Subcutaneous abdominal adipose tissue (tissue), 5 donors: ENCODE data around the gene SDCBP2.

Source experiments
- H3K27ac ChIP-seq: one replicate; pipeline ENCODE4 v1.7.0; 2013; ENCODE audit warnings: low read depth, mild to moderate bottlenecking, inconsistent platforms, low read length, moderate library complexity
- H3K27me3 ChIP-seq, 5 donors: one replicate each; pipeline ENCODE4 v1.7.0; 2013; ENCODE audit warnings: low read length in 5 of 5, inconsistent platforms in 1 of 5; ENCODE audit not compliant: control insufficient read depth in 5 of 5, insufficient read depth in 4 of 5
- H3K36me3 ChIP-seq, 5 donors: one replicate each; pipeline ENCODE4 v1.7.0; 2013; ENCODE audit warnings: low read length in 5 of 5; ENCODE audit not compliant: control insufficient read depth in 5 of 5, insufficient read depth in 5 of 5
- H3K4me1 ChIP-seq, 5 donors: one replicate each; pipeline ENCODE4 v1.7.0; 2013; ENCODE audit warnings: low read length in 5 of 5, mild to moderate bottlenecking in 3 of 5, moderate library complexity in 1 of 5; ENCODE audit not compliant: control insufficient read depth in 5 of 5, insufficient read depth in 5 of 5
- H3K4me3 ChIP-seq, 5 donors: one replicate each; pipeline ENCODE4 v1.7.0; 2013; ENCODE audit warnings: low read length in 5 of 5, low read depth in 1 of 5
- H3K9ac ChIP-seq, 5 donors: one replicate each; pipeline ENCODE4 v1.7.0; 2013; ENCODE audit warnings: low read length in 5 of 5, mild to moderate bottlenecking in 4 of 5, moderate library complexity in 3 of 5
- H3K9me3 ChIP-seq, 5 donors: one replicate each; pipeline ENCODE4 v1.7.0; 2013; ENCODE audit warnings: low read length in 5 of 5; ENCODE audit not compliant: control insufficient read depth in 5 of 5
- donor health status: healthy.
- donor health status: healthy.
- donor health status: healthy.
- donor health status: healthy.
- donor health status: healthy.

Gene SDCBP2

GRCh38 chr20:1373036-1373435 lies 44.1 kb upstream of the SDCBP2 start:
- Histone ChIP-seq H3K4me1 (peaks cover 32 to 88% (median 63%) of the 10 kb centered on the region in 5 donors), H3K27me3 (no peaks in the 10 kb centered on the region), H3K9me3 (no peaks in the 10 kb centered on the region), H3K9ac (no peak overlapping the region), H3K36me3 (peaks cover 0 to 36% (median 26%) of the 10 kb centered on the region in 5 donors), H3K4me3 (no peak overlapping the region), H3K27ac (peak overlapping the region; percentile 87)

- Histone ChIP-seq H3K27ac (peak overlapping the region; percentile 87), H3K4me3 (no peak overlapping the region), H3K9ac (no peak overlapping the region), H3K4me1 (peaks cover 32 to 78% (median 52%) of the 10 kb centered on the region in 5 donors), H3K36me3 (peaks cover 0 to 45% (median 32%) of the 10 kb centered on the region in 5 donors), H3K27me3 (no peaks in the 10 kb centered on the region), H3K9me3 (peaks cover 0 to 4% (median 0%) of the 10 kb centered on the region in 5 donors)
Measured at GRCh38 chr20:1371830-1372539, 43.0 kb upstream of the SDCBP2 start.

- Histone ChIP-seq H3K4me1 (peaks cover 28 to 72% (median 49%) of the 10 kb centered on the region in 5 donors), H3K36me3 (peaks cover 0 to 45% (median 32%) of the 10 kb centered on the region in 5 donors), H3K27me3 (no peaks in the 10 kb centered on the region), H3K9me3 (peaks cover 0 to 4% (median 0%) of the 10 kb centered on the region in 5 donors), H3K27ac (peak overlapping the region; percentile 87), H3K9ac (peak overlapping the region in 3 of 5 donors; percentile 20 to 37 (median 37)), H3K4me3 (no peak overlapping the region)
Measured at GRCh38 chr20:1371202-1371782, 42.4 kb upstream of the SDCBP2 start.

GRCh38 chr20:1370548-1371110 lies 41.7 kb upstream of the SDCBP2 start:
- Histone ChIP-seq H3K4me3 (no peak overlapping the region), H3K27ac (peak overlapping the region; percentile 87), H3K36me3 (peaks cover 0 to 45% (median 32%) of the 10 kb centered on the region in 5 donors), H3K9ac (peak overlapping the region in 3 of 5 donors; percentile 6 to 57 (median 37)), H3K27me3 (no peaks in the 10 kb centered on the region), H3K4me1 (peaks cover 22 to 65% (median 42%) of the 10 kb centered on the region in 5 donors), H3K9me3 (peaks cover 0 to 4% (median 0%) of the 10 kb centered on the region in 5 donors)

- Histone ChIP-seq H3K36me3 (peaks cover 0 to 45% (median 32%) of the 10 kb centered on the region in 5 donors), H3K4me3 (no peak overlapping the region), H3K27me3 (no peaks in the 10 kb centered on the region), H3K9me3 (peaks cover 0 to 4% (median 0%) of the 10 kb centered on the region in 5 donors), H3K27ac (peak overlapping the region; percentile 87), H3K4me1 (peaks cover 19 to 59% (median 35%) of the 10 kb centered on the region in 5 donors), H3K9ac (peak overlapping the region in 4 of 5 donors; percentile 36 to 64 (median 47))
Measured at GRCh38 chr20:1369970-1370369, 41.0 kb upstream of the SDCBP2 start.

GRCh38 chr20:1368448-1369199 lies 39.7 kb upstream of the SDCBP2 start:
- H3K27me3 ChIP-seq = no peaks in the 10 kb centered on the region
- H3K36me3 ChIP-seq = peaks cover 0 to 47% (median 32%) of the 10 kb centered on the region in 5 donors
- peak overlapping the region in 1 of 5 donors; percentile 13 for H3K9ac ChIP-seq
- peaks cover 0 to 4% (median 0%) of the 10 kb centered on the region in 5 donors for H3K9me3 ChIP-seq
- peaks cover 12 to 51% (median 24%) of the 10 kb centered on the region in 5 donors for H3K4me1 ChIP-seq
- H3K27ac ChIP-seq = no peak overlapping the region
- H3K4me3 ChIP-seq = no peak overlapping the region

- H3K9ac ChIP-seq = no peak overlapping the region
- H3K4me3 ChIP-seq = no peak overlapping the region
- peaks cover 0 to 4% (median 0%) of the 10 kb centered on the region in 5 donors for H3K9me3 ChIP-seq
- no peak overlapping the region for H3K27ac ChIP-seq
- peaks cover 0 to 56% (median 37%) of the 10 kb centered on the region in 5 donors for H3K36me3 ChIP-seq
- peaks cover 11 to 40% (median 18%) of the 10 kb centered on the region in 5 donors for H3K4me1 ChIP-seq
- no peaks in the 10 kb centered on the region for H3K27me3 ChIP-seq
Measured at GRCh38 chr20:1367479-1367878, 38.5 kb upstream of the SDCBP2 start.

- Histone ChIP-seq H3K9ac (no peak overlapping the region), H3K4me3 (no peak overlapping the region), H3K27ac (no peak overlapping the region), H3K36me3 (peaks cover 16 to 51% (median 35%) of the 10 kb centered on the region in 5 donors), H3K27me3 (no peaks in the 10 kb centered on the region), H3K9me3 (peaks cover 0 to 4% (median 0%) of the 10 kb centered on the region in 5 donors), H3K4me1 (peaks cover 0 to 13% (median 0%) of the 10 kb centered on the region in 5 donors)
Measured at GRCh38 chr20:1364106-1364505, 35.2 kb upstream of the SDCBP2 start.

- Histone ChIP-seq H3K27me3 (no peaks in the 10 kb centered on the region), H3K4me3 (no peak overlapping the region), H3K9ac (no peak overlapping the region), H3K36me3 (peaks cover 16 to 47% (median 31%) of the 10 kb centered on the region in 5 donors), H3K4me1 (peaks cover 0 to 9% (median 0%) of the 10 kb centered on the region in 5 donors), H3K9me3 (peaks cover 0 to 4% (median 0%) of the 10 kb centered on the region in 5 donors), H3K27ac (no peak overlapping the region)
Measured at GRCh38 chr20:1363522-1363921, 34.6 kb upstream of the SDCBP2 start.
